Stimulated activated CD8-positive, alpha-beta memory T cell treated with anti-CD3 and anti-CD28 coated beads, Interleukin-7, amount 100 ng/mL, for 4 hours (primary cell): ENCODE data around the gene ZBED3.

Experiments used
- DNase-seq, 2 donors: peaks; one replicate each; pipeline ENCODE4 v3.0.0-alpha.2; 2020; ENCODE audit warnings: low read depth in 2 of 2

Gene ZBED3

GRCh38 chr5:77077829-77078176 is 9.3 kb downstream of the ZBED3 start:
- DNase-seq: no peak

- peak in 1 of 2 donors; percentile 46 for DNase-seq
These were observed 9.9 kb downstream of the ZBED3 start for GRCh38 chr5:77076961-77077828.

- no peak for DNase-seq
These were observed 12.3 kb downstream of the ZBED3 start for GRCh38 chr5:77074745-77075144.

GRCh38 chr5:77073667-77074066 is 13.4 kb downstream of the ZBED3 start:
- DNase-seq: no peak

- DNase-seq: no peak
These were observed 20.2 kb downstream of the ZBED3 start for GRCh38 chr5:77066823-77067442.

GRCh38 chr5:77066184-77066583 is 20.9 kb downstream of the ZBED3 start:
- no peak for DNase-seq

GRCh38 chr5:77065256-77065655 is 21.8 kb downstream of the ZBED3 start:
- DNase-seq: no peak

GRCh38 chr5:77064040-77064439 is 23.0 kb downstream of the ZBED3 start:
- no peak for DNase-seq

GRCh38 chr5:77046416-77047073 is 40.5 kb downstream of the ZBED3 start:
- DNase-seq: no peak

GRCh38 chr5:77035950-77036349 is 51.1 kb downstream of the ZBED3 start:
- DNase-seq: no peak

GRCh38 chr5:77033338-77033737 is 53.7 kb downstream of the ZBED3 start:
- no peak for DNase-seq

GRCh38 chr5:77032635-77033034 is 54.5 kb downstream of the ZBED3 start:
- no peak for DNase-seq

- DNase-seq: no peak
These were observed 55.2 kb downstream of the ZBED3 start for GRCh38 chr5:77031891-77032290.

- DNase-seq: peak; percentile 86 to 87
These were observed 56.7 kb downstream of the ZBED3 start, which contains the start of gene AGGF1 for GRCh38 chr5:77030097-77031071. Gene AGGF1, plus strand, starts transcription at chr5:77030404. Its CDS starts 363 bp downstream, at chr5:77030767.

- no peak for DNase-seq
These were observed 57.7 kb downstream of the ZBED3 start for GRCh38 chr5:77029376-77029885.

- no peak for DNase-seq
These were observed 58.3 kb downstream of the ZBED3 start for GRCh38 chr5:77028631-77029375.

- no peak for DNase-seq
These were observed 62.6 kb downstream of the ZBED3 start for GRCh38 chr5:77024490-77024889.

GRCh38 chr5:77022511-77023417 is 64.3 kb downstream of the ZBED3 start:
- DNase-seq: no peak
